ENCODE results near the gene TCF4. TPM values are rescaled to one million over a fixed set of nuclear protein-coding genes. Genes with fewer than 3 reads are reported as not detected.

TCF4 gene
- total RNA-seq, 1 experiment from 2014 or later, result 93.7 TPM

DNA sequence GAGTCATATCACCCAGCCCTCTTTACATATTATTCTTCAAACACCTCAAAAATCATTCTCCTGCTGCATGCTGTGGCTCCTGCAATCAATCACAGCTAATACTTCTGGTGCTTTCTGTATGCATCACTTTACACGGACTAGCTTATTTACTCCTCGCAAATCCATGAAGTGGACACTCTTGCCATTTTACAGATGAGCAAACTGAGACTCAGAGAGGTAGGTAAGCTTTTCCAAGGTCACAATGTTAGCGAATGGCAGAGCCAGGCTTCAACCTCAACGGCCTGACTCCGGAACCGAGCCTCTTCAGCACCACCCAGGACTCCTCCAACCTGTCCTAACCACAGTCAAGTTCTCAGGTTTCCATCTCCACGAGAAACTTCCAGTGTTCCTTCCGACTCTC, 36.8 kb downstream of the TCF4 start:
- Mint-ChIP-seq H3K27me3 (ENCODE audit: insufficient read depth, unreplicated experiment) (no peaks in the 10 kb centered on the region), H3K9me3 (ENCODE audit: unreplicated experiment) (no peaks in the 10 kb centered on the region), H3K4me1 (ENCODE audit: low read depth, unreplicated experiment) (no peaks in the 10 kb centered on the region), H3K36me3 (ENCODE audit: insufficient read depth, unreplicated experiment) (no peaks in the 10 kb centered on the region), H3K27ac (ENCODE audit: unreplicated experiment) (peak overlapping the region; percentile 12), H3K4me3 (ENCODE audit: unreplicated experiment) (no peak overlapping the region)
- no peaks in the 10 kb centered on the region for H3K4me1 ChIP-seq
- H3K4me3 ChIP-seq (ENCODE audit: low read depth, low read length), result no peak overlapping the region
- H3K27me3 ChIP-seq (replicated peaks; ENCODE audit: control insufficient read depth, insufficient read depth, low read length), result no peaks in the 10 kb centered on the region
- intact Hi-C loops (cut with micrococcal nuclease; ENCODE audit: unreplicated experiment), result no loop called here
- no peaks in the 10 kb centered on the region for H3K9me3 ChIP-seq
- BruUV-seq (replicated peaks), result no TSS peak
- TF ChIP-seq, protein P1, sequence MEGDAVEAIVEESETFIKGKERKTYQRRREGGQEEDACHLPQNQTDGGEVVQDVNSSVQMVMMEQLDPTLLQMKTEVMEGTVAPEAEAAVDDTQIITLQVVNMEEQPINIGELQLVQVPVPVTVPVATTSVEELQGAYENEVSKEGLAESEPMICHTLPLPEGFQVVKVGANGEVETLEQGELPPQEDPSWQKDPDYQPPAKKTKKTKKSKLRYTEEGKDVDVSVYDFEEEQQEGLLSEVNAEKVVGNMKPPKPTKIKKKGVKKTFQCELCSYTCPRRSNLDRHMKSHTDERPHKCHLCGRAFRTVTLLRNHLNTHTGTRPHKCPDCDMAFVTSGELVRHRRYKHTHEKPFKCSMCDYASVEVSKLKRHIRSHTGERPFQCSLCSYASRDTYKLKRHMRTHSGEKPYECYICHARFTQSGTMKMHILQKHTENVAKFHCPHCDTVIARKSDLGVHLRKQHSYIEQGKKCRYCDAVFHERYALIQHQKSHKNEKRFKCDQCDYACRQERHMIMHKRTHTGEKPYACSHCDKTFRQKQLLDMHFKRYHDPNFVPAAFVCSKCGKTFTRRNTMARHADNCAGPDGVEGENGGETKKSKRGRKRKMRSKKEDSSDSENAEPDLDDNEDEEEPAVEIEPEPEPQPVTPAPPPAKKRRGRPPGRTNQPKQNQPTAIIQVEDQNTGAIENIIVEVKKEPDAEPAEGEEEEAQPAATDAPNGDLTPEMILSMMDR (IDR thresholded peaks at IDR 0.05; ENCODE audit: insufficient read depth in 1 of 2, low read depth in 1 of 2, low read length in 1 of 2, severe bottlenecking in 1 of 2, unreplicated experiment in 1 of 2), result no peak
- no peaks in the 10 kb centered on the region for H3K36me3 ChIP-seq (ENCODE audit: control insufficient read depth, insufficient read depth, low read length)
- no peak for DNase-seq
- POLR2A ChIA-PET, result no interaction called here
- CTCF ChIA-PET, result no interaction called here

DNA sequence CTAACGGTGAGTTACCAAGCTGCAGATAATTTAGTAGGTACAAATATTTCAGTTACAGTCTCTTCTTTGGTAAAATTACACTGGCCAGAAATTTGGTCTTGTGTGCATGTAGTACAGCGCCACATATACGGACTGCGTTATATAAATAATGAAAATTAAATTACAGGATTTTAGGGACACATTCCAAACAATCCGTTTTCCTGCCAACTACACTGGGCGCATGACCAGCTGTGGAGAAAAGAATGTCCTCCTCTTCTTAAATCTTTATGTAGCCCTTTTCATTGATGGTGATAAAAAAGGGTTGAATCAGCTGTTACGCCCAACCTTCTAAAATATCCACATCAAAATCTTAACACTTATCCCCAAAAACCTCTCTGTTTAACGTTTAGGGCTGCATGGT, 37.5 kb downstream of the TCF4 start:
- DNase-seq, result no peak
- Mint-ChIP-seq H3K4me3 (ENCODE audit: unreplicated experiment) (no peak overlapping the region), H3K27ac (ENCODE audit: unreplicated experiment) (no peak overlapping the region), H3K36me3 (ENCODE audit: insufficient read depth, unreplicated experiment) (no peaks in the 10 kb centered on the region), H3K4me1 (ENCODE audit: low read depth, unreplicated experiment) (no peaks in the 10 kb centered on the region), H3K27me3 (ENCODE audit: insufficient read depth, unreplicated experiment) (no peaks in the 10 kb centered on the region), H3K9me3 (ENCODE audit: unreplicated experiment) (no peaks in the 10 kb centered on the region)
- H3K4me1 ChIP-seq, result no peaks in the 10 kb centered on the region
- no TSS peak for BruUV-seq (replicated peaks)
- H3K9me3 ChIP-seq, result no peaks in the 10 kb centered on the region
- ChIA-PET CTCF (no interaction called here), POLR2A (no interaction called here)
- intact Hi-C loops (cut with micrococcal nuclease; ENCODE audit: unreplicated experiment), result no loop called here
- TF ChIP-seq, protein P1 (IDR thresholded peaks at IDR 0.05; ENCODE audit: insufficient read depth in 1 of 2, low read depth in 1 of 2, low read length in 1 of 2, severe bottlenecking in 1 of 2, unreplicated experiment in 1 of 2), result no peak
- no peaks in the 10 kb centered on the region for H3K27me3 ChIP-seq (replicated peaks; ENCODE audit: control insufficient read depth, insufficient read depth, low read length)
- H3K4me3 ChIP-seq (ENCODE audit: low read depth, low read length), result no peak overlapping the region
- H3K36me3 ChIP-seq (ENCODE audit: control insufficient read depth, insufficient read depth, low read length), result no peaks in the 10 kb centered on the region

DNA sequence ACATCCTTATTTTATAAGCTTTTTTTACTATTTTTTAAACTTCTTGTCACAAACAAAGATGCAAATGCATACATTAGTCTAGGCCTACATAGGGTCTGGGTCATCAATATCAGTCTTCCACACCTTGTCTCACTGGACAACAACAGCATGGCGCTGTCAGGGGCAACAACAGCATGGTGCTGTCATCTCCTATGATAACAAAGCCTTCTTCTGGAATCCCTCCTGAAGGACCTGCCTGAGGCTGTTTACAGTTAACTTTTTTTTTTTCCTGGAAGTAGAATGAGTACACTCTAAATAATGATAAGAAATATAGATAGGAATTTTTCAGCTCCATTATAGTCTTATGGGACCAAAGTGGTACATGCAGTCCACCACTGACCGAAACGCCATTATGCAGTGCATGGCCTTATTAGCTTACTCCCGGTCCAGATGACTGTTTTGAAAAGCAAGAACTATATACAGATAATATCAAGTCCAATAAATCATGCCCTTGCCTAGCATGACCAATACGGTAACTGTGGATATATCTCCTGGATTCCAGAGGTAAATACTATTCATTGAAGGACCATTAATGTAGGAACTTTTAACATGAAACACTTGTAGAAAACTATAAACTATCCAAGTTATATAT, 38.4 kb downstream of the TCF4 start:
- no peak overlapping the region for H3K4me3 ChIP-seq (ENCODE audit: low read depth, low read length)
- no peaks in the 10 kb centered on the region for H3K9me3 ChIP-seq
- intact Hi-C loops (cut with micrococcal nuclease; ENCODE audit: unreplicated experiment), result no loop called here
- no TSS peak for BruUV-seq (replicated peaks)
- no peak overlapping the region for H3K27ac Mint-ChIP-seq (ENCODE audit: unreplicated experiment)
- TF ChIP-seq, protein P1 (IDR thresholded peaks at IDR 0.05; ENCODE audit: insufficient read depth in 1 of 2, low read depth in 1 of 2, low read length in 1 of 2, severe bottlenecking in 1 of 2, unreplicated experiment in 1 of 2), result no peak
- H3K9me3 Mint-ChIP-seq (ENCODE audit: unreplicated experiment), result no peaks in the 10 kb centered on the region
- ChIA-PET CTCF (no interaction called here), POLR2A (no interaction called here)
- H3K4me1 Mint-ChIP-seq (ENCODE audit: low read depth, unreplicated experiment), result no peaks in the 10 kb centered on the region
- no peaks in the 10 kb centered on the region for H3K36me3 Mint-ChIP-seq (ENCODE audit: insufficient read depth, unreplicated experiment)
- no peaks in the 10 kb centered on the region for H3K36me3 ChIP-seq (ENCODE audit: control insufficient read depth, insufficient read depth, low read length)
- H3K4me3 Mint-ChIP-seq (ENCODE audit: unreplicated experiment), result no peak overlapping the region
- no peak for DNase-seq
- H3K27me3 ChIP-seq (replicated peaks; ENCODE audit: control insufficient read depth, insufficient read depth, low read length), result no peaks in the 10 kb centered on the region
- no peaks in the 10 kb centered on the region for H3K27me3 Mint-ChIP-seq (ENCODE audit: insufficient read depth, unreplicated experiment)
- H3K4me1 ChIP-seq, result no peaks in the 10 kb centered on the region

Measured in Caco-2 (cell line).